ENCODE data around the gene GAPT.

The GAPT gene

DNA sequence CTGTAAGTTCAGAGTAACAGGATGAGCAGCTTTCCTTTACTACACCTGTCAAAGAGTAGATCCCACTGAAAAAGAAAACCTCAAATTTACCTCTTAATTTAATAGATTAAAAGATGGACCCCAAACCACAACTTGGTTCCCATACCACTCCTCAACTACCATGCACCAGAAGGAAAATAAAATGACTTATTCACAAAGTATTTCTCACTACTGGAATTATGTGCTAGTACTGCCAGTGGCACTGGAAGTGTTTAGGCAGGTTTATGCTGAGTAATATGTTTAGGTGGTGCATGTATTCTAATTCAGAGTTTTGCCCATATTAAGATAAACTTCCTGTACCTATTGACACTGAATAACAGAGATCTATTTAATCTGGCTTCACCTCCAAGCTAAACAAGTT, 37.9 kb upstream of the GAPT start (continued):
- TF ChIP-seq, protein P1, sequence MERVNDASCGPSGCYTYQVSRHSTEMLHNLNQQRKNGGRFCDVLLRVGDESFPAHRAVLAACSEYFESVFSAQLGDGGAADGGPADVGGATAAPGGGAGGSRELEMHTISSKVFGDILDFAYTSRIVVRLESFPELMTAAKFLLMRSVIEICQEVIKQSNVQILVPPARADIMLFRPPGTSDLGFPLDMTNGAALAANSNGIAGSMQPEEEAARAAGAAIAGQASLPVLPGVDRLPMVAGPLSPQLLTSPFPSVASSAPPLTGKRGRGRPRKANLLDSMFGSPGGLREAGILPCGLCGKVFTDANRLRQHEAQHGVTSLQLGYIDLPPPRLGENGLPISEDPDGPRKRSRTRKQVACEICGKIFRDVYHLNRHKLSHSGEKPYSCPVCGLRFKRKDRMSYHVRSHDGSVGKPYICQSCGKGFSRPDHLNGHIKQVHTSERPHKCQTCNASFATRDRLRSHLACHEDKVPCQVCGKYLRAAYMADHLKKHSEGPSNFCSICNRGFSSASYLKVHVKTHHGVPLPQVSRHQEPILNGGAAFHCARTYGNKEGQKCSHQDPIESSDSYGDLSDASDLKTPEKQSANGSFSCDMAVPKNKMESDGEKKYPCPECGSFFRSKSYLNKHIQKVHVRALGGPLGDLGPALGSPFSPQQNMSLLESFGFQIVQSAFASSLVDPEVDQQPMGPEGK (CRISPR knock-in tag; IDR thresholded peaks at IDR 0.05; ENCODE audit: borderline replicate concordance): peak; percentile 43; the same call in 1 of the 2 replicates
- TF ChIP-seq OSR1 (CRISPR knock-in tag; IDR thresholded peaks at IDR 0.05) (no peak), ZNF8 (CRISPR knock-in tag; IDR thresholded peaks at IDR 0.05) (no peak), PPARA (CRISPR knock-in tag; IDR thresholded peaks at IDR 0.05; ENCODE audit: borderline replicate concordance) (no peak), GLIS3 (CRISPR knock-in tag; IDR thresholded peaks at IDR 0.05) (no peak)
- TF ChIP-seq, protein P2, sequence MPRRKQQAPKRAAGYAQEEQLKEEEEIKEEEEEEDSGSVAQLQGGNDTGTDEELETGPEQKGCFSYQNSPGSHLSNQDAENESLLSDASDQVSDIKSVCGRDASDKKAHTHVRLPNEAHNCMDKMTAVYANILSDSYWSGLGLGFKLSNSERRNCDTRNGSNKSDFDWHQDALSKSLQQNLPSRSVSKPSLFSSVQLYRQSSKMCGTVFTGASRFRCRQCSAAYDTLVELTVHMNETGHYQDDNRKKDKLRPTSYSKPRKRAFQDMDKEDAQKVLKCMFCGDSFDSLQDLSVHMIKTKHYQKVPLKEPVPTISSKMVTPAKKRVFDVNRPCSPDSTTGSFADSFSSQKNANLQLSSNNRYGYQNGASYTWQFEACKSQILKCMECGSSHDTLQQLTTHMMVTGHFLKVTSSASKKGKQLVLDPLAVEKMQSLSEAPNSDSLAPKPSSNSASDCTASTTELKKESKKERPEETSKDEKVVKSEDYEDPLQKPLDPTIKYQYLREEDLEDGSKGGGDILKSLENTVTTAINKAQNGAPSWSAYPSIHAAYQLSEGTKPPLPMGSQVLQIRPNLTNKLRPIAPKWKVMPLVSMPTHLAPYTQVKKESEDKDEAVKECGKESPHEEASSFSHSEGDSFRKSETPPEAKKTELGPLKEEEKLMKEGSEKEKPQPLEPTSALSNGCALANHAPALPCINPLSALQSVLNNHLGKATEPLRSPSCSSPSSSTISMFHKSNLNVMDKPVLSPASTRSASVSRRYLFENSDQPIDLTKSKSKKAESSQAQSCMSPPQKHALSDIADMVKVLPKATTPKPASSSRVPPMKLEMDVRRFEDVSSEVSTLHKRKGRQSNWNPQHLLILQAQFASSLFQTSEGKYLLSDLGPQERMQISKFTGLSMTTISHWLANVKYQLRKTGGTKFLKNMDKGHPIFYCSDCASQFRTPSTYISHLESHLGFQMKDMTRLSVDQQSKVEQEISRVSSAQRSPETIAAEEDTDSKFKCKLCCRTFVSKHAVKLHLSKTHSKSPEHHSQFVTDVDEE (CRISPR knock-in tag; IDR thresholded peaks at IDR 0.05): no peak

GRCh38 chr5:58454025-58454424, 37.2 kb upstream of the GAPT start:
- ATAC-seq: no peak
- TF ChIP-seq ARNTL (CRISPR knock-in tag; IDR thresholded peaks at IDR 0.05; ENCODE audit: borderline replicate concordance, low read depth) (no peak), SNAI2 (CRISPR knock-in tag; IDR thresholded peaks at IDR 0.05) (no peak), CSRNP3 (CRISPR knock-in tag; IDR thresholded peaks at IDR 0.05) (no peak), ZNF8 (CRISPR knock-in tag; IDR thresholded peaks at IDR 0.05) (no peak), ZFP30 (CRISPR knock-in tag; IDR thresholded peaks at IDR 0.05) (no peak), ZNF565 (CRISPR knock-in tag; conservative IDR thresholded peaks at IDR 0.05; ENCODE audit: low read depth) (no peak), ZC3H10 (CRISPR knock-in tag; IDR thresholded peaks at IDR 0.05) (no peak), GLIS3 (CRISPR knock-in tag; IDR thresholded peaks at IDR 0.05) (no peak), OSR1 (CRISPR knock-in tag; IDR thresholded peaks at IDR 0.05) (no peak), CSDC2 (CRISPR knock-in tag; IDR thresholded peaks at IDR 0.05) (no peak), ESRRG (CRISPR knock-in tag; IDR thresholded peaks at IDR 0.05) (no peak), ZNF70 (CRISPR knock-in tag; IDR thresholded peaks at IDR 0.05) (no peak), TOX (CRISPR knock-in tag; IDR thresholded peaks at IDR 0.05; ENCODE audit: borderline replicate concordance) (no peak), PPARA (CRISPR knock-in tag; IDR thresholded peaks at IDR 0.05; ENCODE audit: borderline replicate concordance) (no peak), BACH2 (CRISPR knock-in tag; IDR thresholded peaks at IDR 0.05; ENCODE audit: borderline replicate concordance) (no peak), TCF4 (CRISPR knock-in tag; IDR thresholded peaks at IDR 0.05; ENCODE audit: borderline replicate concordance) (no peak), ISL1 (CRISPR knock-in tag; IDR thresholded peaks at IDR 0.05) (no peak)
- TF ChIP-seq, protein P1 (CRISPR knock-in tag; IDR thresholded peaks at IDR 0.05; ENCODE audit: borderline replicate concordance): no peak
- TF ChIP-seq, protein P2 (CRISPR knock-in tag; IDR thresholded peaks at IDR 0.05): no peak
- TF ChIP-seq, protein P3, sequence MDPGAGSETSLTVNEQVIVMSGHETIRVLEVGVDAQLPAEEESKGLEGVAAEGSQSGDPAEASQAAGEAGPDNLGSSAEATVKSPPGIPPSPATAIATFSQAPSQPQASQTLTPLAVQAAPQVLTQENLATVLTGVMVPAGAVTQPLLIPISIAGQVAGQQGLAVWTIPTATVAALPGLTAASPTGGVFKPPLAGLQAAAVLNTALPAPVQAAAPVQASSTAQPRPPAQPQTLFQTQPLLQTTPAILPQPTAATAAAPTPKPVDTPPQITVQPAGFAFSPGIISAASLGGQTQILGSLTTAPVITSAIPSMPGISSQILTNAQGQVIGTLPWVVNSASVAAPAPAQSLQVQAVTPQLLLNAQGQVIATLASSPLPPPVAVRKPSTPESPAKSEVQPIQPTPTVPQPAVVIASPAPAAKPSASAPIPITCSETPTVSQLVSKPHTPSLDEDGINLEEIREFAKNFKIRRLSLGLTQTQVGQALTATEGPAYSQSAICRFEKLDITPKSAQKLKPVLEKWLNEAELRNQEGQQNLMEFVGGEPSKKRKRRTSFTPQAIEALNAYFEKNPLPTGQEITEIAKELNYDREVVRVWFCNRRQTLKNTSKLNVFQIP (CRISPR knock-in tag; IDR thresholded peaks at IDR 0.05; ENCODE audit: borderline replicate concordance, low read depth): no peak
